ENCODE measurements around the gene DBN1.

Gene DBN1

GRCh38 chr5:177511796-177512675, 38.6 kb upstream of the DBN1 start:
- Histone ChIP-seq H2AFZ (ENCODE audit: low read length, unreplicated experiment) (no peak overlapping the region), H3K27me3 (ENCODE audit: insufficient read depth, low read length) (no peaks in the 10 kb centered on the region), H3K79me2 (ENCODE audit: control insufficient read depth, insufficient read depth, low read length, unreplicated experiment) (peaks cover 25% of the 10 kb centered on the region), H3K27ac (ENCODE audit: low read depth, low read length) (no peak overlapping the region), H3K4me3 (ENCODE audit: low read depth, low read length) (no peak overlapping the region), H3K36me3 (ENCODE audit: insufficient read depth, low read length) (peaks cover 7% of the 10 kb centered on the region; the same call in 1 of the 2 replicates), H3K4me1 (ENCODE audit: control insufficient read depth, insufficient read depth, low read length, unreplicated experiment) (peaks cover 6% of the 10 kb centered on the region)

- no peak overlapping the region for H2AFZ ChIP-seq (ENCODE audit: low read length, unreplicated experiment)
- peaks cover 22% of the 10 kb centered on the region for H3K79me2 ChIP-seq (ENCODE audit: control insufficient read depth, insufficient read depth, low read length, unreplicated experiment)
- no peak overlapping the region for H3K4me3 ChIP-seq (ENCODE audit: low read depth, low read length)
- peaks cover 6% of the 10 kb centered on the region for H3K4me1 ChIP-seq (ENCODE audit: control insufficient read depth, insufficient read depth, low read length, unreplicated experiment)
- H3K27ac ChIP-seq (ENCODE audit: low read depth, low read length), result no peak overlapping the region
- H3K36me3 ChIP-seq (ENCODE audit: insufficient read depth, low read length), result peaks cover 7% of the 10 kb centered on the region; the same call in 1 of the 2 replicates
- no peaks in the 10 kb centered on the region for H3K27me3 ChIP-seq (ENCODE audit: insufficient read depth, low read length)
Observed at GRCh38 chr5:177511181-177511580, 37.7 kb upstream of the DBN1 start.

GRCh38 chr5:177510567-177511053, 37.2 kb upstream of the DBN1 start:
- H3K4me3 ChIP-seq (ENCODE audit: low read depth, low read length), result no peak overlapping the region
- peaks cover 16% of the 10 kb centered on the region for H3K79me2 ChIP-seq (ENCODE audit: control insufficient read depth, insufficient read depth, low read length, unreplicated experiment)
- H3K27ac ChIP-seq (ENCODE audit: low read depth, low read length), result no peak overlapping the region
- H3K4me1 ChIP-seq (ENCODE audit: control insufficient read depth, insufficient read depth, low read length, unreplicated experiment), result peaks cover 5% of the 10 kb centered on the region
- H2AFZ ChIP-seq (ENCODE audit: low read length, unreplicated experiment), result no peak overlapping the region
- no peaks in the 10 kb centered on the region for H3K27me3 ChIP-seq (ENCODE audit: insufficient read depth, low read length)
- peaks cover 6% of the 10 kb centered on the region; the same call in 1 of the 2 replicates for H3K36me3 ChIP-seq (ENCODE audit: insufficient read depth, low read length)

- peaks cover under 1% of the 10 kb centered on the region; the same call in 1 of the 2 replicates for H3K36me3 ChIP-seq (ENCODE audit: insufficient read depth, low read length)
- H3K79me2 ChIP-seq (ENCODE audit: control insufficient read depth, insufficient read depth, low read length, unreplicated experiment), result peaks cover 11% of the 10 kb centered on the region
- H3K4me1 ChIP-seq (ENCODE audit: control insufficient read depth, insufficient read depth, low read length, unreplicated experiment), result no peaks in the 10 kb centered on the region
- H2AFZ ChIP-seq (ENCODE audit: low read length, unreplicated experiment), result no peak overlapping the region
- no peak overlapping the region for H3K27ac ChIP-seq (ENCODE audit: low read depth, low read length)
- H3K27me3 ChIP-seq (ENCODE audit: insufficient read depth, low read length), result no peaks in the 10 kb centered on the region
- no peak overlapping the region for H3K4me3 ChIP-seq (ENCODE audit: low read depth, low read length)
Observed at GRCh38 chr5:177509991-177510566, 36.6 kb upstream of the DBN1 start.

- H3K27ac ChIP-seq (ENCODE audit: low read depth, low read length), result no peak within 1 kb of the TSS
- no peak within 1 kb of the TSS for H2AFZ ChIP-seq (ENCODE audit: low read length, unreplicated experiment)
- no peaks in the 10 kb centered on the region for H3K4me1 ChIP-seq (ENCODE audit: control insufficient read depth, insufficient read depth, low read length, unreplicated experiment)
- no peak within 1 kb of the TSS for H3K4me3 ChIP-seq (ENCODE audit: low read depth, low read length)
- H3K79me2 ChIP-seq (ENCODE audit: control insufficient read depth, insufficient read depth, low read length, unreplicated experiment), result peaks cover 8% of the 10 kb centered on the region
- no peaks in the 10 kb centered on the region; the same call in 1 of the 2 replicates for H3K36me3 ChIP-seq (ENCODE audit: insufficient read depth, low read length)
- no peaks in the 10 kb centered on the region for H3K27me3 ChIP-seq (ENCODE audit: insufficient read depth, low read length)
Observed at GRCh38 chr5:177509381-177509951, 36.0 kb upstream of the DBN1 start, which contains the start of gene DOK3. DOK3 (minus strand) TSS chr5:177509826; CDS start chr5:177509540, 286 bp downstream.

- H3K27ac ChIP-seq (ENCODE audit: low read depth, low read length), result no peak overlapping the region
- no peaks in the 10 kb centered on the region for H3K27me3 ChIP-seq (ENCODE audit: insufficient read depth, low read length)
- H3K79me2 ChIP-seq (ENCODE audit: control insufficient read depth, insufficient read depth, low read length, unreplicated experiment), result peaks cover 2% of the 10 kb centered on the region
- no peaks in the 10 kb centered on the region for H3K4me1 ChIP-seq (ENCODE audit: control insufficient read depth, insufficient read depth, low read length, unreplicated experiment)
- no peak overlapping the region for H2AFZ ChIP-seq (ENCODE audit: low read length, unreplicated experiment)
- H3K4me3 ChIP-seq (ENCODE audit: low read depth, low read length), result no peak overlapping the region
- no peaks in the 10 kb centered on the region; the same call in 1 of the 2 replicates for H3K36me3 ChIP-seq (ENCODE audit: insufficient read depth, low read length)
Observed at GRCh38 chr5:177508837-177509236, 35.4 kb upstream of the DBN1 start.

- Histone ChIP-seq H3K36me3 (ENCODE audit: insufficient read depth, low read length) (no peaks in the 10 kb centered on the region), H3K27ac (ENCODE audit: low read depth, low read length) (no peak overlapping the region)
Observed at GRCh38 chr5:177508221-177508611, 34.8 kb upstream of the DBN1 start.

GRCh38 chr5:177507596-177508220, 34.3 kb upstream of the DBN1 start:
- Histone ChIP-seq H3K36me3 (ENCODE audit: insufficient read depth, low read length) (no peaks in the 10 kb centered on the region), H3K27ac (ENCODE audit: low read depth, low read length) (no peak overlapping the region), H3K4me1 (ENCODE audit: control insufficient read depth, insufficient read depth, low read length, unreplicated experiment) (no peaks in the 10 kb centered on the region), H3K79me2 (ENCODE audit: control insufficient read depth, insufficient read depth, low read length, unreplicated experiment) (no peaks in the 10 kb centered on the region), H3K4me3 (ENCODE audit: low read depth, low read length) (no peak overlapping the region), H2AFZ (ENCODE audit: low read length, unreplicated experiment) (no peak overlapping the region), H3K27me3 (ENCODE audit: insufficient read depth, low read length) (no peaks in the 10 kb centered on the region)

More at GRCh38 chr5:177508221-177508611, 34.8 kb upstream of the DBN1 start:
- Histone ChIP-seq H3K4me3 (ENCODE audit: low read depth, low read length) (no peak overlapping the region), H3K27me3 (ENCODE audit: insufficient read depth, low read length) (no peaks in the 10 kb centered on the region), H3K79me2 (ENCODE audit: control insufficient read depth, insufficient read depth, low read length, unreplicated experiment) (no peaks in the 10 kb centered on the region), H3K4me1 (ENCODE audit: control insufficient read depth, insufficient read depth, low read length, unreplicated experiment) (no peaks in the 10 kb centered on the region), H2AFZ (ENCODE audit: low read length, unreplicated experiment) (no peak overlapping the region)

GRCh38 chr5:177507165-177507564, 33.7 kb upstream of the DBN1 start:
- Histone ChIP-seq H3K27me3 (ENCODE audit: insufficient read depth, low read length) (no peaks in the 10 kb centered on the region), H3K27ac (ENCODE audit: low read depth, low read length) (no peak overlapping the region), H3K4me1 (ENCODE audit: control insufficient read depth, insufficient read depth, low read length, unreplicated experiment) (no peaks in the 10 kb centered on the region), H2AFZ (ENCODE audit: low read length, unreplicated experiment) (no peak overlapping the region), H3K79me2 (ENCODE audit: control insufficient read depth, insufficient read depth, low read length, unreplicated experiment) (no peaks in the 10 kb centered on the region), H3K4me3 (ENCODE audit: low read depth, low read length) (no peak overlapping the region), H3K36me3 (ENCODE audit: insufficient read depth, low read length) (no peaks in the 10 kb centered on the region)

- Histone ChIP-seq H3K27ac (ENCODE audit: low read depth, low read length) (no peak overlapping the region), H3K27me3 (ENCODE audit: insufficient read depth, low read length) (no peaks in the 10 kb centered on the region), H3K4me1 (ENCODE audit: control insufficient read depth, insufficient read depth, low read length, unreplicated experiment) (peaks cover 8% of the 10 kb centered on the region), H3K36me3 (ENCODE audit: insufficient read depth, low read length) (no peaks in the 10 kb centered on the region), H3K79me2 (ENCODE audit: control insufficient read depth, insufficient read depth, low read length, unreplicated experiment) (no peaks in the 10 kb centered on the region), H2AFZ (ENCODE audit: low read length, unreplicated experiment) (no peak overlapping the region), H3K4me3 (ENCODE audit: low read depth, low read length) (no peak overlapping the region)
Observed at GRCh38 chr5:177505075-177505474, 31.6 kb upstream of the DBN1 start.
